Liver (tissue), 3 donors: ENCODE data around the gene POC1A.

Experiments used
- EGR1 ChIP-seq, 2 donors: IDR thresholded peaks; 2 replicates each; pipeline ENCODE4 v1.6.1; 2016 to 2018; ENCODE audit warnings: antibody characterized with exemption in 2 of 2, low read depth in 2 of 2
- FOXA1 ChIP-seq: IDR thresholded peaks from 2 replicates; pipeline ENCODE4 v1.6.1; 2016; ENCODE audit warnings: antibody characterized with exemption
- HNF4G ChIP-seq: IDR thresholded peaks from 2 replicates; pipeline ENCODE4 v1.6.1; 2016; ENCODE audit warnings: antibody characterized with exemption
- JUND ChIP-seq, 2 donors: IDR thresholded peaks; 2 replicates each; pipeline ENCODE4 v1.6.1; 2016; ENCODE audit warnings: antibody characterized with exemption in 2 of 2
- RAD21 ChIP-seq, 2 donors: IDR thresholded peaks; 2 replicates each; pipeline ENCODE4 v1.6.1; 2016; ENCODE audit warnings: antibody characterized with exemption in 2 of 2, mild to moderate bottlenecking in 2 of 2
- SP1 ChIP-seq: IDR thresholded peaks from 2 replicates; pipeline ENCODE4 v1.6.1; 2018; ENCODE audit warnings: antibody characterized with exemption, mild to moderate bottlenecking
- TAF1 ChIP-seq: conservative IDR thresholded peaks from 2 replicates; pipeline ENCODE4 v1.6.1; 2016; ENCODE audit warnings: antibody characterized with exemption, mild to moderate bottlenecking
- YY1 ChIP-seq: IDR thresholded peaks from 2 replicates; pipeline ENCODE4 v1.6.1; 2016; ENCODE audit warnings: antibody characterized with exemption, mild to moderate bottlenecking
- TF ChIP-seq, protein P1 (sequence below): fragments of 150-350 bp; IDR thresholded peaks from 2 replicates; pipeline ENCODE4 v1.5.1; 2017; ENCODE audit warnings: improper control_type of control experiment, low read depth, low read length; ENCODE audit not compliant: missing input control
- TF ChIP-seq, protein P2 (sequence below): IDR thresholded peaks from 2 replicates; pipeline ENCODE4 v1.6.1; 2016; ENCODE audit warnings: antibody characterized with exemption, mild to moderate bottlenecking
- TF ChIP-seq, protein P3 (sequence below): IDR thresholded peaks from 2 replicates; pipeline ENCODE4 v1.6.1; 2016; ENCODE audit warnings: antibody characterized with exemption
- donor health status: healthy.
- donor health status: healthy.

DNA sequence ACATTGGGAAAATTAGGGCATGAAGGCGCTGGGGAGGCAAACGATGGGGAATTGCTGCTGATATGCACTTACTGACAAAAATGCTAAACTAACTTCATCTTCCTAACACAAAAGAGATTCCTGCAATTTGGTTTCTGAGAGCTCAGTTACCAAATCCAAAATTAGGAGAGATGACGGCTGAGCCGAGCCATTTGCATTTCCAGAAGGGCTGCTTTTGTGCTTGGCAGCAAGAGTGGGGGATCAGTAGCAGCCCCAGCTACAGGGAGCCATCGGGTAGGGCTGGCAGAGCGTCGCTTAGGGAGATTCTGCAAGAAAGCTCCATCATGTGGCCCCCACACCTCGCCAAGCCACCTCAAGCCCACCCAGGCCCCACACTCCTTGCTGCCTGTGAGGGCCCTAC lies 81.8 kb downstream of the POC1A start:
- TF ChIP-seq, protein P1, sequence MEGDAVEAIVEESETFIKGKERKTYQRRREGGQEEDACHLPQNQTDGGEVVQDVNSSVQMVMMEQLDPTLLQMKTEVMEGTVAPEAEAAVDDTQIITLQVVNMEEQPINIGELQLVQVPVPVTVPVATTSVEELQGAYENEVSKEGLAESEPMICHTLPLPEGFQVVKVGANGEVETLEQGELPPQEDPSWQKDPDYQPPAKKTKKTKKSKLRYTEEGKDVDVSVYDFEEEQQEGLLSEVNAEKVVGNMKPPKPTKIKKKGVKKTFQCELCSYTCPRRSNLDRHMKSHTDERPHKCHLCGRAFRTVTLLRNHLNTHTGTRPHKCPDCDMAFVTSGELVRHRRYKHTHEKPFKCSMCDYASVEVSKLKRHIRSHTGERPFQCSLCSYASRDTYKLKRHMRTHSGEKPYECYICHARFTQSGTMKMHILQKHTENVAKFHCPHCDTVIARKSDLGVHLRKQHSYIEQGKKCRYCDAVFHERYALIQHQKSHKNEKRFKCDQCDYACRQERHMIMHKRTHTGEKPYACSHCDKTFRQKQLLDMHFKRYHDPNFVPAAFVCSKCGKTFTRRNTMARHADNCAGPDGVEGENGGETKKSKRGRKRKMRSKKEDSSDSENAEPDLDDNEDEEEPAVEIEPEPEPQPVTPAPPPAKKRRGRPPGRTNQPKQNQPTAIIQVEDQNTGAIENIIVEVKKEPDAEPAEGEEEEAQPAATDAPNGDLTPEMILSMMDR: no peak
- TF ChIP-seq RAD21 (IDR thresholded peaks at IDR 0.05) (no peak), EGR1 (IDR thresholded peaks at IDR 0.05; ENCODE audit: low read depth in 2 of 2) (no peak), JUND (IDR thresholded peaks at IDR 0.05) (no peak), TAF1 (no peak), HNF4G (no peak), YY1 (no peak), FOXA1 (no peak), SP1 (no peak)
- TF ChIP-seq, protein P2, sequence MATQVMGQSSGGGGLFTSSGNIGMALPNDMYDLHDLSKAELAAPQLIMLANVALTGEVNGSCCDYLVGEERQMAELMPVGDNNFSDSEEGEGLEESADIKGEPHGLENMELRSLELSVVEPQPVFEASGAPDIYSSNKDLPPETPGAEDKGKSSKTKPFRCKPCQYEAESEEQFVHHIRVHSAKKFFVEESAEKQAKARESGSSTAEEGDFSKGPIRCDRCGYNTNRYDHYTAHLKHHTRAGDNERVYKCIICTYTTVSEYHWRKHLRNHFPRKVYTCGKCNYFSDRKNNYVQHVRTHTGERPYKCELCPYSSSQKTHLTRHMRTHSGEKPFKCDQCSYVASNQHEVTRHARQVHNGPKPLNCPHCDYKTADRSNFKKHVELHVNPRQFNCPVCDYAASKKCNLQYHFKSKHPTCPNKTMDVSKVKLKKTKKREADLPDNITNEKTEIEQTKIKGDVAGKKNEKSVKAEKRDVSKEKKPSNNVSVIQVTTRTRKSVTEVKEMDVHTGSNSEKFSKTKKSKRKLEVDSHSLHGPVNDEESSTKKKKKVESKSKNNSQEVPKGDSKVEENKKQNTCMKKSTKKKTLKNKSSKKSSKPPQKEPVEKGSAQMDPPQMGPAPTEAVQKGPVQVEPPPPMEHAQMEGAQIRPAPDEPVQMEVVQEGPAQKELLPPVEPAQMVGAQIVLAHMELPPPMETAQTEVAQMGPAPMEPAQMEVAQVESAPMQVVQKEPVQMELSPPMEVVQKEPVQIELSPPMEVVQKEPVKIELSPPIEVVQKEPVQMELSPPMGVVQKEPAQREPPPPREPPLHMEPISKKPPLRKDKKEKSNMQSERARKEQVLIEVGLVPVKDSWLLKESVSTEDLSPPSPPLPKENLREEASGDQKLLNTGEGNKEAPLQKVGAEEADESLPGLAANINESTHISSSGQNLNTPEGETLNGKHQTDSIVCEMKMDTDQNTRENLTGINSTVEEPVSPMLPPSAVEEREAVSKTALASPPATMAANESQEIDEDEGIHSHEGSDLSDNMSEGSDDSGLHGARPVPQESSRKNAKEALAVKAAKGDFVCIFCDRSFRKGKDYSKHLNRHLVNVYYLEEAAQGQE: no peak
- TF ChIP-seq, protein P3, sequence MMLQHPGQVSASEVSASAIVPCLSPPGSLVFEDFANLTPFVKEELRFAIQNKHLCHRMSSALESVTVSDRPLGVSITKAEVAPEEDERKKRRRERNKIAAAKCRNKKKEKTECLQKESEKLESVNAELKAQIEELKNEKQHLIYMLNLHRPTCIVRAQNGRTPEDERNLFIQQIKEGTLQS: no peak
